GM18526 (cell line): ENCODE measurements around the gene ACP4.

Experiments used
- POLR2A ChIP-seq: IDR thresholded peaks from 3 replicates; pipeline ENCODE4 v1.6.1; 2011; ENCODE audit not compliant: insufficient read length; ENCODE audit errors: extremely low read depth

The ACP4 gene

GRCh38 chr19:50779504-50780457 lies 10.4 kb upstream of the ACP4 start:
- no peak for TF ChIP-seq POLR2A

- TF ChIP-seq POLR2A: no peak
These were observed 9.3 kb upstream of the ACP4 start for GRCh38 chr19:50780753-50781435.

GRCh38 chr19:50784710-50785109 lies 5.5 kb upstream of the ACP4 start:
- TF ChIP-seq POLR2A: no peak

- TF ChIP-seq POLR2A: no peak
These were observed 4.9 kb upstream of the ACP4 start for GRCh38 chr19:50785329-50785728.

- no peak for TF ChIP-seq POLR2A
These were observed 780 bp downstream of the ACP4 start for GRCh38 chr19:50790922-50791467.

GRCh38 chr19:50791594-50792271 lies 1.5 kb downstream of the ACP4 start:
- TF ChIP-seq POLR2A: no peak

GRCh38 chr19:50792272-50793250 lies 2.3 kb downstream of the ACP4 start:
- TF ChIP-seq POLR2A: no peak

GRCh38 chr19:50793558-50794065 lies 3.4 kb downstream of the ACP4 start:
- TF ChIP-seq POLR2A: no peak

- no peak for TF ChIP-seq POLR2A
These were observed 4.1 kb downstream of the ACP4 start for GRCh38 chr19:50794074-50794875.

GRCh38 chr19:50794876-50795663 lies 4.9 kb downstream of the ACP4 start:
- peak; percentile 57 for TF ChIP-seq POLR2A

GRCh38 chr19:50795664-50796073 lies 5.5 kb downstream of the ACP4 start:
- no peak for TF ChIP-seq POLR2A

- TF ChIP-seq POLR2A: peak; percentile 39
These were observed 6.0 kb downstream of the ACP4 start for GRCh38 chr19:50796128-50796633.
